ENCODE measurements around the gene SORBS2.
"Not testable (repeated sequence)": the region's sequence is repeated elsewhere in the genome, so short reads cannot be mapped to it uniquely, and the experiment has no call there.

SORBS2 gene

GRCh38 chr4:185710487-185710995 is 101.5 kb downstream of the SORBS2 start:
- no peak for TF ChIP-seq CTCF (conservative IDR thresholded peaks at IDR 0.05; ENCODE audit: low read depth)
- no peak for DNase-seq (ENCODE audit: low spot score)
- no peak overlapping the region for H3K27ac ChIP-seq
- CTCF ChIA-PET = no interaction called here
- POLR2A ChIA-PET (ENCODE audit: low non-redundant PET) = no interaction called here

GRCh38 chr4:185709802-185710486 is 102.0 kb downstream of the SORBS2 start:
- POLR2A ChIA-PET (ENCODE audit: low non-redundant PET) = no interaction called here
- H3K27ac ChIP-seq = no peak overlapping the region
- CTCF ChIA-PET = no interaction called here
- no peak for DNase-seq (ENCODE audit: low spot score)
- TF ChIP-seq CTCF (conservative IDR thresholded peaks at IDR 0.05; ENCODE audit: low read depth) = no peak

GRCh38 chr4:185708348-185708747 is 103.6 kb downstream of the SORBS2 start:
- ChIA-PET POLR2A (ENCODE audit: low non-redundant PET) (no interaction called here), CTCF (interaction anchor here (0.6 kb wide), 1 partner anchor 98 kb away, joined by 3 read pairs; no protein-coding TSS in a partner anchor)
- DNase-seq (ENCODE audit: low spot score) = peak; percentile 32
- no peak overlapping the region for H3K27ac ChIP-seq
- TF ChIP-seq CTCF (conservative IDR thresholded peaks at IDR 0.05; ENCODE audit: low read depth) = no peak

- DNase-seq (ENCODE audit: low spot score); POLR2A ChIA-PET (ENCODE audit: low non-redundant PET); CTCF ChIA-PET; H3K27ac ChIP-seq: not testable (repeated sequence)
Measured at GRCh38 chr4:185707622-185708021, 104.4 kb downstream of the SORBS2 start.

GRCh38 chr4:185702147-185702663 is 109.8 kb downstream of the SORBS2 start:
- no peak overlapping the region for H3K27ac ChIP-seq
- DNase-seq (ENCODE audit: low spot score) = no peak
- TF ChIP-seq CTCF (conservative IDR thresholded peaks at IDR 0.05; ENCODE audit: low read depth) = no peak
- POLR2A ChIA-PET (ENCODE audit: low non-redundant PET) = no interaction called here
- CTCF ChIA-PET = interaction anchor here (0.7 kb wide), 1 partner anchor 13 kb away, joined by 3 read pairs; no protein-coding TSS in a partner anchor

- POLR2A ChIA-PET (ENCODE audit: low non-redundant PET) = no interaction called here
Measured at GRCh38 chr4:185700630-185701029, 111.4 kb downstream of the SORBS2 start.

More at GRCh38 chr4:185700630-185701029, 111.4 kb downstream of the SORBS2 start:
- TF ChIP-seq CTCF (conservative IDR thresholded peaks at IDR 0.05; ENCODE audit: low read depth) = no peak
- DNase-seq (ENCODE audit: low spot score) = no peak
- CTCF ChIA-PET = no interaction called here
- no peak overlapping the region for H3K27ac ChIP-seq
